Keratinocyte (primary cell): Measurements from ENCODE around the gene ANKRD13D. TPM values are rescaled to one million over a fixed set of nuclear protein-coding genes. Genes with fewer than 3 reads are reported as not detected.

Experiments
- DNase-seq: peaks from one replicate; pipeline ENCODE4 v3.0.0-alpha.2; 2011; ENCODE audit warnings: low read depth, missing footprints, low spot score
- FAIRE-seq: peaks from 2 replicates; lab custom pipeline; 2011; peaks lifted over from hg19 to GRCh38; lab: Jason Lieb, UNC
- H2AFZ ChIP-seq: 2 replicates; pipeline ENCODE4 v1.6.0; 2012; ENCODE audit warnings: low read length, control low read depth, inconsistent platforms; ENCODE audit not compliant: control insufficient read depth
- H3K27ac ChIP-seq: 2 replicates; pipeline ENCODE4 v1.5.1; 2011; ENCODE audit warnings: low read length; ENCODE audit not compliant: control insufficient read depth, insufficient read depth
- H3K27me3 ChIP-seq: 3 replicates; pipeline ENCODE4 v1.6.0; 2011; ENCODE audit warnings: low read length; ENCODE audit not compliant: control insufficient read depth, insufficient read depth; ENCODE audit errors: extremely low read depth
- H3K36me3 ChIP-seq, 2 experiments: 2 replicates in 1 of 2; 3 replicates in 1 of 2; pipeline ENCODE4 v1.5.1; 2011; ENCODE audit warnings: low read length in 2 of 2, mild to moderate bottlenecking in 1 of 2; ENCODE audit not compliant: control insufficient read depth in 2 of 2, insufficient read depth in 2 of 2; ENCODE audit errors: extremely low read depth in 1 of 2
- H3K4me1 ChIP-seq: 3 replicates; pipeline ENCODE4 v1.5.1; 2011; ENCODE audit warnings: low read length; ENCODE audit not compliant: control insufficient read depth, insufficient read depth; ENCODE audit errors: extremely low read depth
- H3K4me2 ChIP-seq: 3 replicates; pipeline ENCODE4 v1.6.0; 2011; ENCODE audit warnings: low read depth, low read length; ENCODE audit not compliant: control insufficient read depth, insufficient read depth; ENCODE audit errors: extremely low read depth
- H3K4me3 ChIP-seq, 3 experiments: fragments of 200-600 bp in 1 of 3; sonication (generic) in 1 of 3; 2 replicates in 2 of 3; 3 replicates in 1 of 3; pipeline ENCODE4 v1.5.1; 2011 to 2016; ENCODE audit warnings: low read length in 3 of 3, mild to moderate bottlenecking in 3 of 3, control low read depth in 2 of 3, inconsistent platforms in 1 of 3, low read depth in 1 of 3, mixed read lengths in 1 of 3, mixed run types in 1 of 3, moderate library complexity in 1 of 3; ENCODE audit not compliant: control insufficient read depth in 2 of 3, insufficient read depth in 2 of 3; ENCODE audit errors: extremely low read depth in 1 of 3
- H3K79me2 ChIP-seq: 2 replicates; pipeline ENCODE4 v1.6.0; 2012; ENCODE audit warnings: low read length; ENCODE audit not compliant: control insufficient read depth, insufficient read depth
- H3K9ac ChIP-seq: 3 replicates; pipeline ENCODE4 v1.6.0; 2011; ENCODE audit warnings: low read length; ENCODE audit not compliant: control insufficient read depth, insufficient read depth; ENCODE audit errors: extremely low read depth
- H3K9me1 ChIP-seq: 3 replicates; pipeline ENCODE4 v1.6.0; 2011; ENCODE audit warnings: low read length; ENCODE audit not compliant: control insufficient read depth, insufficient read depth; ENCODE audit errors: extremely low read depth
- H3K9me3 ChIP-seq: 2 replicates; pipeline ENCODE4 v1.5.1; 2012; ENCODE audit warnings: low read depth, low read length; ENCODE audit not compliant: control insufficient read depth
- H4K20me1 ChIP-seq: 3 replicates; pipeline ENCODE4 v1.6.0; 2011; ENCODE audit warnings: low read length; ENCODE audit not compliant: control insufficient read depth, insufficient read depth; ENCODE audit errors: extremely low read depth
- EZH2 ChIP-seq: IDR thresholded peaks from one replicate; pipeline ENCODE4 v1.6.1; 2012; ENCODE audit warnings: inconsistent platforms, mild to moderate bottlenecking, low read length, moderate library complexity
- dilution Hi-C: fragments of 300-500 bp; cut with MboI; formaldehyde crosslinking; loops from one replicate; pipeline ENCODE4 v1.7.0; 2020; ENCODE audit warnings: low sequenced_read_pairs; ENCODE audit not compliant: extremely low pct_ligation_motif_present
- polyA plus RNA-seq, 5 experiments: library from polyadenylated mRNA; depleted of rRNA in 3 of 5; stranded (reverse) in 3 of 5; stranded (forward) in 1 of 5; unstranded in 1 of 5; fragments of >200 nt; gene quantifications; 1 replicate in 1 of 5; 2 replicates in 3 of 5; 3 replicates in 1 of 5; pipeline versions ENCODE4 v1.2.1 to v1.2.3, GENCODE V29; 2011 to 2012; ENCODE audit warnings: missing spikeins in 2 of 5, low read depth in 1 of 5, low replicate concordance in 1 of 5
- TF ChIP-seq, protein P1 (sequence below), 3 experiments: IDR thresholded peaks in 1 of 3; conservative IDR thresholded peaks in 1 of 3; optimal IDR thresholded peaks in 1 of 3; 2 replicates in 2 of 3; 3 replicates in 1 of 3; pipeline versions ENCODE3 to v1.5.1; 2011; ENCODE audit warnings: low read length in 3 of 3, mild to moderate bottlenecking in 3 of 3, moderate library complexity in 2 of 3, control low read depth in 1 of 3, inconsistent platforms in 1 of 3; ENCODE audit not compliant: insufficient read depth in 2 of 3; ENCODE audit errors: extremely low read depth in 1 of 3

Gene ANKRD13D
- polyA plus RNA-seq, 1 donor (not counting 4 experiments of a cell fraction or from before 2014, with no cell fraction given), result 25.0 TPM

DNA sequence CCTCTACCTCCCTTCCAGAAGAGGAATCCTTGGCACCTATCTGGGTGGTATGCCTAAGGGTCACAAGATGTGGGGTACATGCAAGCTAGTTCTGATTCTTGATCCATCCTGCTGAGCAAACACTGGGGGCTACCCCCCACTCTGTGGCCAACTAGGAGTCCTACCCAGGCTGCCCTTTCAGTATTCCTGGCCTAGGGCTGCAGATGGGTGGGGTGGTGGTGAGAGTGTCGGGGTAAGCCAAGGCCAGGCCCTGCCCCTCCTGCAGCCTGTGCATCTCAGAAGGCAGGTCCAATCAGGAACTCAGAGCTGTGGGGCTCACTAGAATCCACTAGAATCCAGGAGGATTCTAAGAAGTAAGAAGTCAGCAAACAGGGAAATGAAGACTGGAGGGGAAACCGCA, 25.1 kb downstream of the ANKRD13D start:
- Histone ChIP-seq H3K27ac (no peak overlapping the region), H3K36me3 (peaks cover 0 to 6% of the 10 kb centered on the region in 2 experiments), H3K27me3 (no peaks in the 10 kb centered on the region)

DNA sequence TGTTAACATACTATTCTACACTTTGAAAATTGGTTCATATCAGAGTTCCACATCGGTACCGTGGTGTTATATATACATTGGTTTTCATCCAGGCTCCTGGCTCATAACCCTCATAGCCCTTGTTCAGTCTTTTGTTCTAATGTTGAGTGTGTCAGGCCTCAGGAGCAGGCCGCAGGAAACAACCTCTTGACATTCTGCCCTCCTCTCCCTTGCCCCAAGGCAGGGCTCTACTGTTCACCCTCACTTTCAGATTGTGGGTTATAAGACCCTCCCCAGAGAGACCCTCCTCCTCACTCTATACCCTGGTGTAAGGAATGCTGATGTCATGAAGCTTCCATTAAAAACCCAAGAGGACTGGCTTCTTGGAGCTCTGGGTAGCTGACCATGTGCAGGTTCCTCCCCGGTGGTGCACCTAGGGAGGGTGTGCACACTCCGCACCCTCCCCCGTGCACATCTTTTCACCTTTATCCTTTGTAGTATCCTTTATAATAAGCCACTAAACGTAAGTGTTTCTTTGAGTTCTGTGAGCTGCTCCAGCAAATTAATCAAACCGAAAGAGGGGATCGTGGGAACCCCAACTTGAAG, 26.3 kb downstream of the ANKRD13D start:
- Histone ChIP-seq H3K9ac (no peak overlapping the region), H3K36me3 (no peaks in the 10 kb centered on the region), H3K4me3 (no peak overlapping the region), H4K20me1 (no peaks in the 10 kb centered on the region), H3K9me1 (no peaks in the 10 kb centered on the region), H3K4me2 (no peak overlapping the region), H3K79me2 (peaks cover 5% of the 10 kb centered on the region), H3K27ac (no peak overlapping the region), H3K4me1 (peaks cover 56% of the 10 kb centered on the region), H3K27me3 (no peaks in the 10 kb centered on the region), H2AFZ (no peak overlapping the region), H3K9me3 (no peaks in the 10 kb centered on the region)
- FAIRE-seq, result no peak
- TF ChIP-seq EZH2, result no peak
- TF ChIP-seq, protein P1, sequence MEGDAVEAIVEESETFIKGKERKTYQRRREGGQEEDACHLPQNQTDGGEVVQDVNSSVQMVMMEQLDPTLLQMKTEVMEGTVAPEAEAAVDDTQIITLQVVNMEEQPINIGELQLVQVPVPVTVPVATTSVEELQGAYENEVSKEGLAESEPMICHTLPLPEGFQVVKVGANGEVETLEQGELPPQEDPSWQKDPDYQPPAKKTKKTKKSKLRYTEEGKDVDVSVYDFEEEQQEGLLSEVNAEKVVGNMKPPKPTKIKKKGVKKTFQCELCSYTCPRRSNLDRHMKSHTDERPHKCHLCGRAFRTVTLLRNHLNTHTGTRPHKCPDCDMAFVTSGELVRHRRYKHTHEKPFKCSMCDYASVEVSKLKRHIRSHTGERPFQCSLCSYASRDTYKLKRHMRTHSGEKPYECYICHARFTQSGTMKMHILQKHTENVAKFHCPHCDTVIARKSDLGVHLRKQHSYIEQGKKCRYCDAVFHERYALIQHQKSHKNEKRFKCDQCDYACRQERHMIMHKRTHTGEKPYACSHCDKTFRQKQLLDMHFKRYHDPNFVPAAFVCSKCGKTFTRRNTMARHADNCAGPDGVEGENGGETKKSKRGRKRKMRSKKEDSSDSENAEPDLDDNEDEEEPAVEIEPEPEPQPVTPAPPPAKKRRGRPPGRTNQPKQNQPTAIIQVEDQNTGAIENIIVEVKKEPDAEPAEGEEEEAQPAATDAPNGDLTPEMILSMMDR (optimal IDR thresholded peaks at IDR 0.05 in 1 of 3, IDR thresholded peaks at IDR 0.05 in 1 of 3, conservative IDR thresholded peaks at IDR 0.05 in 1 of 3; ENCODE audit: extremely low read depth in 1 of 3, insufficient read depth in 2 of 3, low read length in 3 of 3), result no peak
- no peak for DNase-seq
- dilution Hi-C loops, result no loop called here

More for the DNA sequence above, 25.1 kb downstream of the ANKRD13D start:
- Histone ChIP-seq H3K4me3 (no peak overlapping the region), H3K9me3 (no peaks in the 10 kb centered on the region), H3K79me2 (peaks cover 5% of the 10 kb centered on the region), H2AFZ (no peak overlapping the region), H4K20me1 (no peaks in the 10 kb centered on the region), H3K4me2 (no peak overlapping the region), H3K4me1 (peaks cover 62% of the 10 kb centered on the region), H3K9ac (no peak overlapping the region), H3K9me1 (no peaks in the 10 kb centered on the region)
- FAIRE-seq (no peak), DNase-seq (no peak)
- dilution Hi-C loops, result no loop called here
- TF ChIP-seq EZH2, result no peak
- TF ChIP-seq, protein P1 (optimal IDR thresholded peaks at IDR 0.05 in 1 of 3, IDR thresholded peaks at IDR 0.05 in 1 of 3, conservative IDR thresholded peaks at IDR 0.05 in 1 of 3; ENCODE audit: extremely low read depth in 1 of 3, insufficient read depth in 2 of 3, low read length in 3 of 3), result no peak
